Mesenteric fat pad (tissue), 1 donor: ENCODE data around the gene STAC2. TPM values are rescaled to one million over a fixed set of nuclear protein-coding genes. Genes with fewer than 3 reads are reported as not detected.

Source experiments
- DNase-seq: peaks from one replicate; pipeline ENCODE4 v3.0.0-alpha.2; 2020; ENCODE audit warnings: low spot score
- total RNA-seq: library from RNA; stranded (reverse); fragmentation: NEBNext Ultra II Directional; extraction: Animal tissue kit (Norgen Biotek cat#: 25700); gene quantifications from one replicate; pipeline ENCODE4 v1.2.1, GENCODE V29; 2021
- donor health status: DM: yes; HTN: yes; CAD: no.

The STAC2 gene
- total RNA-seq, 1 donor from 2014 or later, result 0.16 TPM

DNA sequence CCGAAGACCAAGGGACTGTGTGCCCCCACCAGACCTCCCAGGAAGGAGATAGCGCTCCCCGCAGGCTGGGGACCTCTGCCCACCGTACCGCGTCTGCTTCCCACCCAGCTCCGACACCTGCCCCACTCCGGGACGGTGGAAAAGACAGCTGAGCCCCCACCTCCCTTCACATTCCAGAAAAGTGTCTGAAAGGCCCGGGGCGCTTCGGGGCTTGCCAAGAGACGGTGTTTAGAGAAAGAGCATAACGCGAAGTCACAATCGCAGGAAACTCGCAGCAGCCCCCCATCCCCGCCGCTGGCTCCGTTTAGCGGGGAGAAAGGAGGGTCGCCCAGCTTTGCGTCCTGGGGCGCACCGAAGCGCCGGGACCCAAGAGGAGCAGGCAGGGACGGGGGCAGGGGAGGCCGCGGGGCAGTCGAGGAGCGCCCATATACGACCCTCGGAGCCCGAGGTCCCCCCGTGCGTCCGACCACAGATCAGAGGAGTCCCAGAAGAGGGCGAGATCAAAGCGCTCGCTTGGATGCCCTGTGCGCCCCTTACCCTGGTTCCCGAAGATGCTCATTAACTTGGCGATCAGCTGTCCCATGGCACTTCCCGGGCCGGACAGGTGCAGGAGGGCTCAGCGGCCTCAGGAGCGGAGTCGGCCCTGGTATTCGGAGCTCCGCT lies 60.4 kb downstream of the STAC2 start:
- DNase-seq, result no peak

DNA sequence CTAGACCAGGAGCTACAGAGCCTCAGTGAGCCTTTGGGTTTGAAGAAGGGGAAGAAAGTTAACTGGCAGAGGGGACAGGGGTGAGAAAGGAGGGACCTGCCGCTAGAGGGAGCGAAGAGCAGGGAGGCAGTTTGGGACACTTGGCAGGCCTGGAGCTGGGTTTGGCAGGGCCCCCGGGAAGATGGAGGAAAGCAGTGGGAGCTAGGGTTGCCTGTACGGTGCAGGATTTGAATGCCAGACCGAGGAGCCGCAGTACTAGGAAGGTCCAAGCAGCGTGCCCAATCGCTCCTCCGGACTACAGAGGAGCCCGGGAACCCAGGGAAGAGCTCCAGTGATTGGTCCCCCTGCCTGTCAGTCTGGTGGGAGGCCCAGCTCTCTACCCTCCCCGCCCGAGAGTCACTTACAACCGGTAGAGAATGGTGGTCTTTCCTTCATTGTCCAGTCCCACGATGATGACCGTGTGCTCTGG lies 61.0 kb downstream of the STAC2 start:
- no peak for DNase-seq

DNA sequence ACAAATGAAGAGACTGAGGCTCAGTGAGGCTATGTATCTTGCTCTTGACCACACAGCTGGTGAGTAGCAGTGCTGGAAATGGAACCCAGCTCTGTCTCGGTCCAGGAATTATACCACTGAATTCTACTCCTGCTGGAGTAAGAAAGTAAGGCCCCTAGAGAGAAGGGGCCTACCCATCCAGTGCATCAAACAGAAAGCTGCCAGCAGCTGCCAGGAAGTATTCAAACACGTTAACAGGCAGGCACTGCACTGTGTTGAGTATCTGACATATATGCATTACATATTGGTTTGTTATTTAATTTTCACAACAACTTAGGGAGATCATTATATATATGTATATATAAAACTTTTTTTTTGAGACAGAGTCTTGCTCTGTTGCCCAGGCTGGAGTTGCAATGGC lies 63.8 kb downstream of the STAC2 start:
- no peak for DNase-seq

Other genes with a start within 250 kb of the STAC2 start
- 6.3 TPM for gene PLXDC1, start 74.3 kb downstream of the STAC2 start, total RNA-seq
- gene ARL5C, start 59.8 kb downstream of the STAC2 start, total RNA-seq, result not detected
- gene CACNB1, start 28.3 kb downstream of the STAC2 start, total RNA-seq, result 5.1 TPM
- 1,346 TPM for gene RPL19, start 25.7 kb downstream of the STAC2 start, total RNA-seq
- 17.4 TPM for gene FBXL20, start 175.7 kb upstream of the STAC2 start, total RNA-seq
- gene MED1, start 225.3 kb upstream of the STAC2 start, total RNA-seq, result 35.5 TPM
- gene CDK12, start 235.5 kb upstream of the STAC2 start, total RNA-seq, result 46.5 TPM